Activated CD4-positive, alpha-beta T cell treated with anti-CD3 and anti-CD28 coated beads, Interleukin-2, Interleukin-4, amounts not matched to agents 100 ng/mL and 50 ng/mL, durations not matched to agents 16 hours and 8 hours (primary cell): ENCODE results near the gene OSBP2.
A peak's percentile ranks its signal among the peaks of the same experiment; 100 is the strongest.

Experiments
- DNase-seq: peaks from one replicate; pipeline ENCODE4 v3.0.0-alpha.2; 2020; ENCODE audit warnings: low spot score

The OSBP2 gene

DNA sequence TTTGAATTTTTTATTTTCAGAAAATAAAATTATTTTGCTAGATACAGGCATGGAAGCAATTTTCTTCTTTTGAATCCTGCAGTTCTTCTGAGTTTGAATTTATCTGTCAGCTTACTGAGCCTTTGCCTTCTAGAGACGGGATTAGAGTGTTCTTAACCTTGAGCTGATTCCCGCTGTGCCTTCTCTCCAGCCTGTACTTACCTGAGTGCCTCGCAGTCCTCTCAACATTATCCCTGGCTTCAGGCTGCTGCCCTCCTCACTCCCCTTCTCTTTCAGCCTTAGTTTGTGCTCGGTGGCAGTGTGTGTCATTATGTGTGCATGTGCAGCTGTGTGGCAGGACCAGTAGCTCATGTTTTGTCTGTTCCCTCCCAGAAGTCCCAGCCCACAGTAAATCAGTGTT, 24.3 kb downstream of the OSBP2 start:
- DNase-seq: no peak

DNA sequence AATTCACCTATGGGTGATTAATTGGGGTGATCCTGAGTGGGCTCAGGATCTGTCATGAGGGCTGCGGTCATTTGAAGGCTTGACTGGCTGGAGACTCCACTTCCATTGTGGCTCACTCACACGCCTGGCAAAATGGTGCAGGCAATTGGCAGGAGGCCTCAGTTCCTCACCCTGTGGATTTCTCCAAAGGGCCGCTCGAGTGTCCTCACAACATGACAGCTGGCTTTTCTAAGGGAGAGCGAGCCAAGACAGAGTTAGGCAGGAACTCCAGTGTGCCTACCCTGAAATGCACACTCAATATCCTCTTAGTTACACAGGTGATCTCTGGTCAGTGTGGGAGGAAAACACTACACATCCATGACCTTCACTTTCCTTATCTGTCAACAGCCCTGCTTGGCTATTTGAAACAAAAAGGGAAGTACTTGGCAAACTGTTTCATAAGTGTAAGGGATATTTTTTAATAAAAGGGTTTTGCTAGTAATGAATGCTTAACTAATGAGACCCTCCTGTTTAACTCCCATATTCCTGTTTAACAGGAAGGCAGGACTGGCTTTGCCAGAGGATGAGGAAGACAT, 25.7 kb downstream of the OSBP2 start:
- no peak for DNase-seq

DNA sequence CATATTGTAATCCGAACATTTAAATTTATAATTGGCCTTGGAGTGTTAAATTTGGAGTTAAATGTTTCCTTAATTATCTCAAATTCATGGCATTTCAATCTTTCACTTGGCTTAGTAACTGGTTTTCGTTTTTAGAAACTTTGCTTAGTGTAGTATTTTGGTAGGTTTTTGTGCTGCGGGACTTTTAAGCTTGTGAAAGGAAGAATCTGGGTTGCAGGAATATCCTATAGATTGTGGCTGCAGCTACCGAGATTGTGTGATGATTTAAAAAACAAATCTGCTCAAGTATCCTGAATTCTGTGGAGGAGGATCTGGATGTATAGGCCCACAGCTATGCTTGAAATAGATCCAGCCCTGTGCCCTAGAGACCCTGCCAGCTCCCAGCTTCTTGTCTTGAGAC, 27.1 kb downstream of the OSBP2 start:
- DNase-seq: no peak

DNA sequence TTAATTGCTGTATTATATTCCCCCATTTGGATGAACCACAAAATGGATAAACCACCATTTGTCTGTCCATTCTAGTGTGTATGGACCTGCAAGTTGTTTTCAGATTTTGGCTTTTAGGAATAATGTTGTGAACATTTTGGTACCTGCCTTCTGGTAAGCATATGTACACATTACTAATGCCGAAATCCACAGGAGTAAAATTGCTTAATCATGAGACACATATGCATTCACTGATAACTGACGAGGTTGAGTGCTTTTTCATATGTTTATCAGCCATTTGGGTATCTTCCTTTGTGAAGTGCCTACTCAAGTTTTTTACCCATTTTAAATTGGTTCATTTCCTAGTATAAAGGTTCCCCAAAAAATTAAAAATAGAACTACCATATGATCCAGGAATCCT, 34.2 kb downstream of the OSBP2 start:
- no peak for DNase-seq

DNA sequence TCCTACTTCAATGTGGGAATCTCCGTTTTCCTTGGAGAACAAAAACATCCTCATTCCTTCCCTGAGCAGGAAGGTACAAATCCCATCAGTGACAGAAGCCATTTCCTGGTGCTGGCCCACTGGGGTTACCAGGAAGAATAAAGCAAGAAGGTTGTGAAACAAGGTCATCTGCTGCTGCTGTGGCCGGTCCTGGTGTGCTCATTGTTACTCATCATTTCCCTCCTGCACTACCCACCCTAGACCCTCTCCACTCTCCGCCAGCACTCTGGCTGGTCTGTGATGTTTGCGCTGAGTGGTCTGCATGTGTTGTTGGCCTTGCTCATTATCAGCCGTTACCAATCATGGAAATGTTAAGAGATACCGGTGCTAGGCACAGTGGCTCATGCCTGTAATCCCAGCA, 37.0 kb downstream of the OSBP2 start:
- no peak for DNase-seq

DNA sequence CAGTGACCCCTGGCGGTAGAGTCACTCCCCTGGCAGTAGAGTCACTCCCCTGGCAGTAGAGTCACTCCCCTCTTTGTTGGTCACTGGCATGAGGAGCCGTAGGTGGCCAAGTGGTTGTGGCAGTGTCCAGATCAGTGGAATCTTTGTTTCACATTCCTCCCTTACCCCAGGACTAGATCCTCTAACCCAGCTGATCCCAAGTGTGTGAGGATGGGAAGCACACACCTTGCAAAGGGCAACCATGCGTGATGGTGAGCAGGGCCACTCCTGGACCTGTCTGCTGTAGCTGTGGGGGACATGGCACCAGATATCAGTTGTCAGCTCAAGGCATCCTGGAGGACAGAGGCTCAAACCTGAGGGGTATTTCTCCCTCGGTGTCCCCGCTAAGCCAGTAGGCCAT, 37.8 kb downstream of the OSBP2 start:
- no peak for DNase-seq

DNA sequence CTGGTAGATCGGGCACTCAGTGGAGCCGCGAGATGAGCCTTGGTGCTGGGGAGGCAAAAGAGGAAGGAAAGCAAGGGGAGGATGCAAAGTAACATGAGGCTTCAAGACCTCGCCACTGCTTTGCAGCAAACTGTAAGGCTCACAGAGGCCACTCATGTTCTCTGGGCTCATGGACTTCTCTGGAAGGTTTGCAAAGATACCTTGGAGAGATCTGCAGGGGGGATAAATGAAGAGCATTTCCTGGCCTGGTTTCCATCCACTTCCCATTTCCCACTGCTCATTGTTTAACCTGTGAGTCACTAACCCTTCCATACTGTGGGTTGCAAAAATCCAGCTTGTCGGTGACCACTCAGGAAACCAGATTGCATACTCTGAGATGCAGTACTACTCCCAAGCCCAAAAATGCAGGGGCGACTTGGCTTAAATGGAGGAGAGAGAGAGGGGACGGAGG, 38.5 kb downstream of the OSBP2 start:
- no peak for DNase-seq

DNA sequence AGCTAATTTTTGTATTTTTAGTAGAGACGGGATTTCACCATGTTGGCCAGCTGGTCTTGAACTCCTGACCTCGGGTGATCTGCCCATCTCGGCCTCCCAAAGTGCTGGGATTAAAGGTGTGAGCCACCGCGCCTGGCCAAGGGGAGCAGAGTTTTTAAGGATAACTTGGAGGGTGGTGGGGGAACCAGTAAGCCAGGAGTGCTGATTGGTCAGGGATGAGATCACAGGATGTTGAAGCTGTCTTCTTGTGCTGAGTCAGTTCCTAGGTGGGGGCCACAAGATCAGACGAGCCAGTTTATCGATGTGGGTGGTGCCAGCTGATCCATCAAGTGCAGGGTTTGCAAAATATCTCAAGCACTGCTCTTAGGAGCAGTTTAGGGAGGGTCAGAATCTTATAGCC, 45.3 kb downstream of the OSBP2 start:
- peak; percentile 79 for DNase-seq

DNA sequence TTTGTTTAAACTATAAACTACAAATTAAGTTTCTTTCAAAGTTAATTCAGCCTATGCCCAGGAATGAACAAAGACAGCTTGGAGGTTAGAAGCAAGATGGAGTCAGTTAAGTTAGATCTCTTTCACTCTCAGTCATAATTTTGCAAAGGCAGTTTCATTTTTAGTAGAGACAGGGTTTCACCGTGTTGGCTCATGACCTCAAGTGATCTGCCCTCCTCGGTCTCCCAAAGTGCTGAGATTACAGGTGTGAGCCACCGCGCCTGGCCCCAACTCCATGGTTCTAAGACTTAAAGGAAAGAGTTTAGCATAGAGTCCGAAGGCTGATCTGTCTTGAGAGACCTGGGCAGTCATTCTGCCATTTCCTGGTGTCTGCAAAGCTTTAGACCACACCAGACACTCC, 45.8 kb downstream of the OSBP2 start:
- peak; percentile 89 for DNase-seq

DNA sequence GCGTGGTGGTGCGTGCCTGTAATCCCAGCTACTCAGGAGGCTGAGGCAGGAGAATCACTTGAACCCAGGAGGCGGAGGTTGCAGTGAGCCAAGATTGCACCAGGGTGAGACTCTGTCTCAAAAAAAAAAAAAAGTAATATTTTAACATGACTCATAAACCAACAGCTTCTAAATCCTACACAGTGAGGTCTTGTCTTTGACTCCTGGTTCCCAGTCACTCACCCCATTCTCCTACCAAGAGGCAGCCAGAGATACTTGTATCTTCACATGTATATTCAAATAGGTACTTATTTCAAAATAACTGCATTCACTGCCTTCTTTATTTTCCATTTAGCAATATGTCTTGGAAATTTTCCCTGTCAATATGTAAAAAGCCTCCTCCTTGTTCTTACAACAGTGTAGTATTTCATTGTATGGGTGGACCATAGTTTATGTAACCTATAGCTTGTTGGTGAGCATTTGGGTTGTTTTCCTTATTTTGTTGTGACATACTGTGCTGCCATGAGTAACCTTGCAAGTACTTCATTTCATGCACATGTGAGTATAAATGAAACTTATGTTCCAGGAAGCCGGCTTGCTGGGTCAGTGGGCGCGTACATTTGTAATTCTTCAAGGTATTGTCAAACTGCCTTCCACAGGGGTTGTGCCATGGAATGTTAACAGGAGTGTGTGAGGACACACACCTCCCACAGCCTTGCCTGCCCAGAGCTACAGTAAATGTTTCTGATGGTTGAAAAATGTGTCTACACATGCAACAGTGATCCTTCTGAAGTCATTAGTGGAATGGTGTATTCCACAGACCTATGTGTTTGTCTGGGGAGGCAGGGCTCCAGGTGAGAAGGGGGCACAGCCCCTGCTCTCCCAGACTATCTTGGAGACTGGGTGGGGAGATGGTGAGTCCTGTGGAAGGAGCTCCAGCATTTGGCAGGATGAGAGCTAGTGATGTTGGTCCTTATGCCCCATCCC, 47.9 kb downstream of the OSBP2 start:
- DNase-seq: peak; percentile 83

DNA sequence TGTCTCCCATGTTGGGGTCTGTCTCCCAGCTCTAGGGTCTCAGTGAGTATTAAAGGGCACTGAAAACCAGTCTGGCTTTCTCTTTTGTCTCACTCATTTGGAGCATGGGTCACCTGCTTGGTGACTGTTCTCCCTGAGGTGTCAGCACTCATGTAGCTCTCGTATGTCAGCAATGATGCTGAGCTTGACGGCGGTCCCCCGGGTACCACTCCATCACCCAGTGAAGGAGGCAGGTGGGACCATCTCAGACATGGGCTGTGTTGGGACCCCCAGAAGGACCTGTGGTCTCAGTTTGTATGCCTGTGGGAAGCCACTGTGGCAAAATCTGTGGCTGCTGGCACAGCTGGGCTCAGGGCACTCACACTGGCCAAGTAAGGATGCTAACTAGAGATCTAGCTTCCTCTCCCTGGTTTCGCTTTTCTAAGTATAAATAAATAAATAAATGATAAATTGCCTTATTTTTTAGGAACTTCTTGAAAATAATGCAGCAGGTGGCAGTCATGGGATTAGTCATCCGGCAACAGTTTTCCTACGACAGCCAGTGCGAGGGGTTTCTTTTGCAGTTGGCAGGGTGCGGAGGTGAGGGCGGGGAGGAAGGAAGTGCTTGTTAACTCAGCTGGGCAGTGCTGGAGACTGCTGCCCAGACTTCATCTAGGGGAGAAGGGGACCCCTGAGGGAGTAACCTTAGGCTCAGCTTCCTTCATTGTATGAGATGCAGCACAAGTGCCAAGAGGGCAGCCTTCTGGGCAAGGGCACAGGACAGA, 48.8 kb downstream of the OSBP2 start:
- peak; percentile 56 for DNase-seq

DNA sequence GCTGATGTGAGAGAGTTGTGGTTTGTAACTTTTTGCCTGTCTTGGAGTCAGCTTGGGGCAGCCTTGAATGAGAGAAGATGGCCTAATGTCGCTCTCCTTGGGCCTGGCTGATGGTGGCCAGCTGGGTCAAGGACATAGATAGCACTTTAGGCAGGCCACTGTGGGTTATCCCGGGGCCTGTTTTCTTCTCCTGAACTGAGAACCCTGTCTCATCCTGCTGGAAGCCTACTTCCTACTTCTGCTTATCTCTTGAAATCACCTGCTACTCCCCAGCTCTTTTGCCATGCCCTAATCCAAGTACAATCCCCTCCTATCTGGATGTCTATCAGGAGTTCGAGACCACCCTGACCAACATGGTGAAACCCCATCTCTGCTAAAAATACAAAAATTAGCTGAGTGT, 49.5 kb downstream of the OSBP2 start:
- no peak for DNase-seq

DNA sequence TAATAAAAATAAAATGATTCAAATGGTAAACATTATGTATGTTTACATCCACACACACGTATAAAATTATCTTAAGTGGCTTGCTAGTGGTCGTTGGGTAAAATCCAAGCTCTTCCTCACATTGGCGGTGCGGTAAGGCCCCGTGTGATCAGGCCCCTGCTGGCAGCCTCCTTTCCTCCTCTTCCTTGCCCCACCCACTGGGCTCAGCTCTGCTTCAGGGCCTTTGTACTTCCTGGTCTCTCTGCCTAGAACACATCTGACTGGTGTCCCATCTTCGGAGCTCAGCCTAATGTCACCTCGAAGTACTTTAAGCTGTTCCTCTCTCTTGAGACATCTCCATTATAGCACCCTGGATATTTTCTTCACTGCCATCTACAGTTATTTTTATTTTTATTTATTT, 52.8 kb downstream of the OSBP2 start:
- no peak for DNase-seq

DNA sequence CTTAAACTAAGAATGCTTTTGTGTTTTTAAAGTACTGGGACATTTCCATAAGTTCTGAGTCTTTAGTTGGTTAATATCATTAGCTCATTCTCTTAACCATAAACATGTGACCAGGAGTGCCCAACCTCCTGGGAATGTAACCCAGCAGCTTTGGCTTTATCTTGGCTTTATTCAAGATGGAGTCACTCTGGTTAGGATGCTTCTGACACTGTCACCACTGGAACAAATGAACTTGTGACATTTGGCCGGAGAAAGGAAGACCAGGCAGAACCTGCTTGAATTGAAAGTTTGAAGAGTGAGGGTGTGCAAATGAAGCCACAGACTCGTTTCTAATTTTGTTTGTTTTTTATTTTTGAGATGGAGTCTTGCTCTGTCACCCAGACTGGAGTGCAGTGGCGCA, 54.6 kb downstream of the OSBP2 start:
- DNase-seq: no peak

DNA sequence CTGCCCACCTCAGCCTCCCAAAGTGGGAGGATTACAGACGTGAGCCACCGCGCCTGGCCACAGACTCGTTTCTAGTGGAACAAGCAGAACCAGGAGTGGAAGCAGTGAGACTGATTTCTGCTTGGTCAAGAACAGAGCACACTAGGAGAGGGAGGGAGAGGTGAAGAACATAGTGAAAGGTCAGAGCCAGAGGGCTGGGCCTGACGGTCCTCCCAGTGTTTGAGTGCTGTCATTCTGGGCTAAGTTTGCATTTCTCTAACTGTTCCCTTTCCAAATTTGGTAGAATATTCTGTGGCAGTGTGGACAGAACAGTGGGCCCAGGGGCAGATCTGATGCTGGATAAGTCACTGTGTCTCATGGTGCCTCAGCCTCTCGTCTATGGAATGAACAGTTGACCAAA, 55.2 kb downstream of the OSBP2 start:
- no peak for DNase-seq

DNA sequence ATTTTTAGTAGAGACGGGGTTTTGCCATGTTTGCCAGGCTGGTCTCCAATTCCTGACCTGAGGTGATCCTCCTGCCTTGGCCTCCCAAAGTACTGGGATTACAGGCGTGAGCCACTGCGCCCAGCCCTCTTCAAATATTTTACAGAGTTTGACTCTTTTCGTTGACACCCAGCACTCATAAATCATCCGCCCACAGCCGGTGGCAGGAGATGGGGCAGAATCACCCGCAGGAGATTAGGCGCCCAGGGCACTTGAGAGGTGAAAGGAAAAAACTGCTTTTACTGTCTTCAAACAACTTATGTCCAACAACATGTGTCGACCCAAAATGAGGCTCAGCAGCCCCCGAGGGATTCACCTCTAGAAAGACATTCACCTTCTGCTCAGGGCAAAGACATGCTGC, 56.9 kb downstream of the OSBP2 start:
- DNase-seq: no peak

DNA sequence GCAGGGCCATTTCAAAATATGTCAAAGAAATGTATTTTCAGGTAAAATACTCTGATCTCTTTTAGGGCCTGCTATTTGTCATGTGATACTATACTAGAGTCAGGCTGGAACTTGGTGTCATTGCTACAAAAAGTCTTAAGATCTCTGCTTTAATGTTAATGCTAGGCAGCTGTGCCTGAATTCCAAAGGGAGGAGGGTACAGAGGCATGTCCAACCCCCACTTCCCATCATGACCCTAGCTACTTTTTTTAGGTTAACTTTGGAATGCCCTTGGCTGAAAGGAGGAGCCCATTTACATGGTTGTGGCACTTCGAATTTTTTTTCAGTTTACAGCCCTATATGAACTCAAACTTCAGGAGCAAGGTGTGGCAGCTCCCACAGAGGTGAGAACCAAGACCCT, 58.1 kb downstream of the OSBP2 start:
- DNase-seq: no peak

DNA sequence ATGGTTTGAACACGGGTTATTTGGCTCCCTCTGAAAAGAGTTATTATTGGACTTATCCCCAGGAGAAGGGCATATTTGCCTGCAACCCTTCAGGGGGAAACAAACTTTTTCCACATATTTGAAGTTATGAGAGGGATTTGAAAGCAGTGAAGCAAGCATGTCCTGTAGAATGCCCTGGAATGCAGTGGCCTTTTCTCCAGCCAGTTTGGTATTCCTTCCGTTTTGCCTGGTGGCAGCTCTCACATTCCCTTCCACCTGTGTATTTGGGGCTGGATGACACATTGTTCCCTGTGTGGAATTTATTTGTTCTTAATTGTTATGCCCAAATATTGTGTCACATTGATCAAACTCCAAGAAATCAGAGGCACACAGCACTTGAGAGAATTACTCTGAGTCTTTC, 59.0 kb downstream of the OSBP2 start:
- DNase-seq: no peak

DNA sequence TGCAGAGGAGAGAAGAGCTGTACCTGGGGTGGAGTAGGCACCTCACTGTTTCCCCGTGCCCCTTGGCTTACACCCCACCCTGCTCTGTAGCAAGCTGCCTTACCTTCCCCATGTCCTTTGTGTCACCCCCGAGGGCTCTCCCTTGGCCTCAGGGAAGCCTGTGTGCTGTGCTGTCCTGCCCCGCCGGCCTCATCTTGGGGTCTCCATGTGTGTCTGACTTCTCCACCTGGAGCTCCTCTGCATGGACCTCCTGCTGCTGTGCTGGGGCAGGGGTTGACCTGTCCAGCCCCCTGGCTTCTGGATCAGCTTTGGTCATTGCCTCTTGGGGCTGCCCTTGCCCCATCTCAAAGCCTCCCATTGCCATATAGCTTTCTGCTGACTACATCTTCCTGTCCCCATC, 59.8 kb downstream of the OSBP2 start:
- DNase-seq: no peak

DNA sequence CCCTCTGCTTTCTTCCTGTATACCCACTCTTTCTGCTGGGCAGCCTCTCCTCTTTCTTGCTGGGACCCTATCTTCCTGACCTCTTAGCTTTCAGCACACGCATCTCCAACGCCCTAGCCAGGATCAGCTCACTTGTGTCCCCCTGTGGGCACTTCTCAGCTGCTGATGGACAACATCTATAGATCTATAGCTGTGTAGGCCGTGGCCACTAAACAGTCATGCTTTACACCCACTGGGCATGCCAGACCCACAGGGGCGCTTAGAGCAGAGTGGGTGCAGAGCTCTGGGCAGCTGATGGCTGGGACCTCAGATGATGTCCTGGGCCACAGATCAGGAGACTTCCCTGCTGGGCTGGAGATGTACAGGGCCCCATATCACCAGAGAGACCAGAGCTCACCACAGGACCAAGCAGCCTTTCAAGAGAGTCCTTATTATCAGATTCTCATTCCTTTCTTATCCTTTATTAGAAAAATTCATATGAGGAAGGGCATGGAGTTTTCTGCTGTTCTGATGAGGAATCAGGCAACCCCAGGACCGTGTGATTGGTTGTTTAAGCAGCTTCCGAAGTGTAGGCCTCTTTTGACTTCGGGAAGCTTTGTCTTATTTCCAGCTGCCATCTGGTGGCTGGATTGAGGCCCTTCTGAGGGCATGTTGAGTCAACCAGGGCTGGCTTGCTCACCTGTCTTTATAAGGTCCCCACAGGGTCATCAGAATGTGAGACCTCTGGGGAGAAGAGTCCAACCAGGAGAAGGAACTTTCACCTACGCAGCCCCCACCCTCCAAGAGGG, 60.5 kb downstream of the OSBP2 start:
- DNase-seq: peak; percentile 72

DNA sequence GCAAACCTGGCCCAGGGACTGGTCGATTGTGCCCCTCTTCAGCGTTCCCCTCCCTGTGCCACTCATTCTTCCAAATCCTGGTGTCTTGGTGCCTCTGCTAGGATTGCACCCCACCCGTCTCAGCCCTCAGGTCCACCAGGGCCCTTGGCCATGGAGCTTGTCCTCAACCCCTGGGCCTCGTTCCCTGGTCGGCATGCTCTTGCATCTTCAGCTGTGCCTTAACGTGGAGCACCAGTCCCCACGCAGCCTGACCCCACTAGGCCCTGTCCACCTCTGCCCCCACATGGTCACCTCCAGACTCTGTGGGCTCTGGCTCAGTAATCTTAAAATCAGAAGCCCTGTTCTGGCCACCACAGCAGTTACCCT, 61.1 kb downstream of the OSBP2 start:
- DNase-seq: no peak
